ENCODE measurements around the gene SLC35C1. TPM values are rescaled to one million over a fixed set of nuclear protein-coding genes. Genes with fewer than 3 reads are reported as not detected.

The SLC35C1 gene
- total and polyA plus RNA-seq, 9 of the 15 experiments (the other 6 are each of a cell fraction or from before 2014, with no cell fraction given) = 0.65 to 13.1 (median 2.4) TPM

GRCh38 chr11:45778341-45778740 lies 26.6 kb upstream of the SLC35C1 start:
- BruUV-seq (replicated peaks) = no TSS peak
- Histone ChIP-seq H3K4me1 (replicated peaks in 1 of 2; ENCODE audit: control insufficient read depth in 2 of 2, insufficient read depth in 2 of 2, low read length in 2 of 2) (no peaks in the 10 kb centered on the region; a peak in 1 of 5 replicates), H3K9me1 (ENCODE audit: control insufficient read depth, insufficient read depth, low read length) (no peaks in the 10 kb centered on the region), H3K9me3 (replicated peaks; ENCODE audit: control insufficient read depth, insufficient read depth, low read depth, low read length) (no peaks in the 10 kb centered on the region), H3K36me3 (ENCODE audit: control insufficient read depth, insufficient read depth, low read length) (no peaks in the 10 kb centered on the region), H3K4me3 (no peak overlapping the region), H3K79me2 (ENCODE audit: control insufficient read depth, insufficient read depth, low read length) (no peaks in the 10 kb centered on the region), H4K20me1 (replicated peaks; ENCODE audit: control insufficient read depth, insufficient read depth, low read length) (no peaks in the 10 kb centered on the region), H2AFZ (ENCODE audit: low read depth, low read length) (no peak overlapping the region), H3K4me2 (ENCODE audit: insufficient read depth, low read length) (no peak overlapping the region), H3K27me3 (ENCODE audit: control insufficient read depth in 2 of 2, insufficient read depth in 2 of 2, low read length in 2 of 2) (peaks cover 13 to 31% of the 10 kb centered on the region in 2 experiments; a peak in 4 of 5 replicates), H3K9ac (ENCODE audit: insufficient read depth in 1 of 2, low read depth in 2 of 2, low read length in 2 of 2) (no peak overlapping the region), H3K27ac (ENCODE audit: extremely low read depth, low read depth, low read length) (no peak overlapping the region)
- TF ChIP-seq MEF2D (tag; conservative IDR thresholded peaks at IDR 0.05; ENCODE audit: low read depth) (no peak), KAT8 (IDR thresholded peaks at IDR 0.05; ENCODE audit: low read depth) (no peak), ZNF146 (CRISPR knock-in tag; IDR thresholded peaks at IDR 0.05; ENCODE audit: unreplicated experiment) (no peak), NRF1 (conservative IDR thresholded peaks at IDR 0.05 in 1 of 2, IDR thresholded peaks at IDR 0.05 in 1 of 2) (no peak), ZNF274 (IDR thresholded peaks at IDR 0.05; ENCODE audit: borderline replicate concordance, low read depth, low read length) (no peak), ZNF407 (IDR thresholded peaks at IDR 0.05; ENCODE audit: low read depth) (no peak), ZFP30 (CRISPR knock-in tag; IDR thresholded peaks at IDR 0.05; ENCODE audit: borderline replicate concordance) (no peak), GABPB1 (CRISPR knock-in tag; IDR thresholded peaks at IDR 0.05) (no peak), U2AF2 (optimal IDR thresholded peaks at IDR 0.05; ENCODE audit: low read depth, low read length) (no peak), SPI1 (IDR thresholded peaks at IDR 0.05; ENCODE audit: borderline replicate concordance, low read depth, low read length) (no peak)
- in situ Hi-C loops (cut with MboI) (loop anchor here (10.0 kb wide), 1 partner anchor 404 kb away; no protein-coding TSS in a partner anchor), intact Hi-C loops (cut with micrococcal nuclease) (no loop called here)
- no peak for FAIRE-seq
- no peak for ATAC-seq
- ChIA-PET POLR2A (no interaction called here), CTCF (ENCODE audit: low intra/inter-chr PET ratio) (no interaction called here)
- 11% methylated on average over 6 of the region's 6 CpGs for WGBS (ENCODE audit: insufficient coverage, low coverage, missing lambda C conversion rate)
- no peak for DNase-seq (ENCODE audit: extremely low read depth in 1 of 4, low spot score in 3 of 4)

All from K562 (cell line).